Astrocyte (in vitro differentiated cells and primary cell): Measurements from ENCODE around the gene DCAF15. TPM values are rescaled to one million over a fixed set of nuclear protein-coding genes. Genes with fewer than 3 reads are reported as not detected.
A peak's percentile ranks its signal among the peaks of the same experiment; 100 is the strongest.

Source experiments
- DNase-seq: peaks from one replicate; pipeline ENCODE4 v3.0.0-alpha.2; 2010; ENCODE audit warnings: low read depth
- FAIRE-seq: peaks from 2 replicates; lab custom pipeline; 2011; peaks lifted over from hg19 to GRCh38; lab: Jason Lieb, UNC
- H2AFZ ChIP-seq: 2 replicates; pipeline ENCODE4 v1.6.0; 2012; ENCODE audit warnings: low read depth, low read length, inconsistent platforms
- H3K27ac ChIP-seq: 2 replicates; pipeline ENCODE4 v1.5.1; 2011; ENCODE audit warnings: low read depth, low read length, inconsistent platforms
- H3K27me3 ChIP-seq: 2 replicates; pipeline ENCODE4 v1.6.0; 2011; ENCODE audit warnings: low read length, inconsistent platforms; ENCODE audit not compliant: insufficient read depth
- H3K36me3 ChIP-seq: 2 replicates; pipeline ENCODE4 v1.5.1; 2011; ENCODE audit warnings: low read length, inconsistent platforms; ENCODE audit not compliant: insufficient read depth
- H3K4me1 ChIP-seq: 2 replicates; pipeline ENCODE4 v1.5.1; 2011; ENCODE audit warnings: low read length, inconsistent platforms; ENCODE audit not compliant: insufficient read depth
- H3K4me2 ChIP-seq: 2 replicates; pipeline ENCODE4 v1.6.0; 2012; ENCODE audit warnings: low read length, inconsistent platforms
- H3K4me3 ChIP-seq: 2 replicates; pipeline ENCODE4 v1.5.1; 2011; ENCODE audit warnings: low read depth, mild to moderate bottlenecking, low read length, inconsistent platforms; ENCODE audit not compliant: insufficient read depth
- H3K79me2 ChIP-seq: 2 replicates; pipeline ENCODE4 v1.6.0; 2012; ENCODE audit warnings: mild to moderate bottlenecking, low read length, inconsistent platforms; ENCODE audit not compliant: insufficient read depth
- H3K9ac ChIP-seq: 2 replicates; pipeline ENCODE4 v1.6.0; 2012; ENCODE audit warnings: mild to moderate bottlenecking, low read length, inconsistent platforms
- H3K9me3 ChIP-seq: 2 replicates; pipeline ENCODE4 v1.5.1; 2012; ENCODE audit warnings: low read depth, mild to moderate bottlenecking, low read length, inconsistent platforms; ENCODE audit not compliant: insufficient read depth
- H4K20me1 ChIP-seq: 2 replicates; pipeline ENCODE4 v1.6.0; 2012; ENCODE audit warnings: low read length, inconsistent platforms; ENCODE audit not compliant: insufficient read depth
- H3K27ac Mint-ChIP-seq: one replicate; pipeline ENCODE4 v1.8.0; 2021; ENCODE audit warnings: mild to moderate bottlenecking, mixed read lengths; ENCODE audit not compliant: unreplicated experiment
- H3K27me3 Mint-ChIP-seq: one replicate; pipeline ENCODE4 v1.8.0; 2021; ENCODE audit warnings: low read depth, mixed read lengths; ENCODE audit not compliant: unreplicated experiment
- H3K36me3 Mint-ChIP-seq: one replicate; pipeline ENCODE4 v1.8.0; 2021; ENCODE audit warnings: low read depth, mixed read lengths; ENCODE audit not compliant: unreplicated experiment
- H3K4me1 Mint-ChIP-seq: one replicate; pipeline ENCODE4 v1.8.0; 2021; ENCODE audit warnings: low read depth, mixed read lengths; ENCODE audit not compliant: unreplicated experiment
- H3K4me3 Mint-ChIP-seq: one replicate; pipeline ENCODE4 v1.8.0; 2021; ENCODE audit warnings: mild to moderate bottlenecking, moderate library complexity, mixed read lengths; ENCODE audit not compliant: unreplicated experiment
- H3K9me3 Mint-ChIP-seq: one replicate; pipeline ENCODE4 v1.8.0; 2021; ENCODE audit warnings: mild to moderate bottlenecking, mixed read lengths; ENCODE audit not compliant: unreplicated experiment
- CTCF ChIP-seq: IDR thresholded peaks from 2 replicates; pipeline ENCODE4 v1.5.1; 2011; ENCODE audit warnings: low read depth, mild to moderate bottlenecking, inconsistent platforms, low read length, moderate library complexity; ENCODE audit not compliant: insufficient read depth
- EZH2 ChIP-seq: IDR thresholded peaks from 2 replicates; pipeline ENCODE4 v1.6.1; 2012; ENCODE audit warnings: mild to moderate bottlenecking, low read length, inconsistent platforms; ENCODE audit not compliant: insufficient read depth
- total RNA-seq: library from RNA; stranded (reverse); gene quantifications from 2 replicates; pipeline ENCODE4 v1.2.1, GENCODE V29; 2021

The DCAF15 gene
- total RNA-seq, 1 donor from 2014 or later, result 32.2 TPM

DNA sequence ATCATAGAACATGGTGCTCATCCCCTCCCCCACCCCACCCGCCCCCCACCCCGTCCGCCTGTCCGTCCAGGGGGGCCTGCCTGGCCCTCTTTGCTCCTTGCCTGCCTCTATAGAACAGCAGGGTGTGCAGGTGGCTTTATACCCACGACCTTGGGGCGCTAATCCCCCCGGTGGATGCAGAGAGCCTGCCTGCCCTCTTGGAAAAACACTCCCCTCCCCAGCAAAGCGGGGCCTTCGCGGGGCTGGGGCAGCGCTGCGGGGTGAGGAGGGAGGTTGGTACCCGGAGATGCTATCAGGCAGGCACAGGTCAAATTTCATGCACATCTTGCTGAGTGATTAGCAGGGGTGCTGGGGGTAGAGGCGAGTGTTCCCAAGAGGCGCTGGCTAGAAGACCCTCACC is 31.9 kb downstream of the DCAF15 start:
- Histone ChIP-seq H3K79me2 (no peaks in the 10 kb centered on the region), H3K9ac (no peak overlapping the region), H3K4me3 (no peak overlapping the region), H3K4me2 (no peak overlapping the region), H3K9me3 (no peaks in the 10 kb centered on the region), H3K27ac (no peak overlapping the region), H2AFZ (no peak overlapping the region), H3K36me3 (no peaks in the 10 kb centered on the region), H4K20me1 (peaks cover 5% of the 10 kb centered on the region), H3K4me1 (peaks cover 9% of the 10 kb centered on the region), H3K27me3 (no peaks in the 10 kb centered on the region)
- Mint-ChIP-seq H3K4me3 (no peak overlapping the region), H3K36me3 (peaks cover 6% of the 10 kb centered on the region), H3K4me1 (peaks cover 5% of the 10 kb centered on the region), H3K9me3 (no peaks in the 10 kb centered on the region), H3K27me3 (no peaks in the 10 kb centered on the region), H3K27ac (no peak overlapping the region)
- TF ChIP-seq CTCF (no peak), EZH2 (no peak)
- FAIRE-seq (no peak), DNase-seq (no peak)

- Mint-ChIP-seq H3K4me1 (peaks cover 5% of the 10 kb centered on the region), H3K27ac (peak overlapping the region; percentile 41), H3K27me3 (no peaks in the 10 kb centered on the region)
Observed at GRCh38 chr19:13984875-13985741, 32.8 kb downstream of the DCAF15 start.

More at GRCh38 chr19:13984875-13985741, 32.8 kb downstream of the DCAF15 start:
- no peak overlapping the region for H3K9ac ChIP-seq
- FAIRE-seq, result no peak
- Mint-ChIP-seq H3K4me3 (peak overlapping the region; percentile 20), H3K36me3 (peaks cover 9% of the 10 kb centered on the region), H3K9me3 (no peaks in the 10 kb centered on the region)
- no peak overlapping the region for H2AFZ ChIP-seq
- H3K27ac ChIP-seq, result no peak overlapping the region
- no peaks in the 10 kb centered on the region for H3K9me3 ChIP-seq
- H3K79me2 ChIP-seq, result no peaks in the 10 kb centered on the region
- H4K20me1 ChIP-seq, result peaks cover 5% of the 10 kb centered on the region
- H3K4me1 ChIP-seq, result peaks cover 9% of the 10 kb centered on the region
- TF ChIP-seq CTCF (no peak), EZH2 (no peak)
- no peaks in the 10 kb centered on the region for H3K27me3 ChIP-seq
- no peak for DNase-seq
- no peak overlapping the region for H3K4me2 ChIP-seq
- H3K4me3 ChIP-seq, result no peak overlapping the region
- no peaks in the 10 kb centered on the region for H3K36me3 ChIP-seq
